ENCODE data around the gene SMIM7. TPM values are rescaled to one million over a fixed set of nuclear protein-coding genes. Genes with fewer than 3 reads are reported as not detected.
A peak's percentile ranks its signal among the peaks of the same experiment; 100 is the strongest.
"Not testable (repeated sequence)": the region's sequence is repeated elsewhere in the genome, so short reads cannot be mapped to it uniquely, and the experiment has no call there.

The SMIM7 gene
- total RNA-seq, 1 donor from 2014 or later: 60.3 TPM

DNA sequence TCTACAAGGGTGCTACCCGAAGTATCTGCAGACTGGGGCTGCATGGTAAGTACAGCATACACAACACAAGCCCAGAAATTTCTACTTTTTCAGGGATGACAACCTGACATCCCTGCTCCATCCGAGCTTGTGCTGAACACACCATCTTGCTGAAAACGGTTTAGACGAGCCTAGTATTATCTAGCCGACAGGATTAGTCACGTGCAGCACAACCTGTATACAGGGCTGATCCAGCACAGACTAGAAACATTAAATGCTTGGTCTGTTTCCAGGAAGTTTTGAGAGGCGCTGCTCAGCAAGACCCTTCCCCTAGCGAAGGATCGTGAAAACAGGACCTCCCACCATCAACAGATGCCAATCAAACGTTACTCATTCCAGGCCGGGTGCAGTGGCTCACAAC lies 4.2 kb downstream of the SMIM7 start:
- DNase-seq (ENCODE audit: low read depth): no peak

DNA sequence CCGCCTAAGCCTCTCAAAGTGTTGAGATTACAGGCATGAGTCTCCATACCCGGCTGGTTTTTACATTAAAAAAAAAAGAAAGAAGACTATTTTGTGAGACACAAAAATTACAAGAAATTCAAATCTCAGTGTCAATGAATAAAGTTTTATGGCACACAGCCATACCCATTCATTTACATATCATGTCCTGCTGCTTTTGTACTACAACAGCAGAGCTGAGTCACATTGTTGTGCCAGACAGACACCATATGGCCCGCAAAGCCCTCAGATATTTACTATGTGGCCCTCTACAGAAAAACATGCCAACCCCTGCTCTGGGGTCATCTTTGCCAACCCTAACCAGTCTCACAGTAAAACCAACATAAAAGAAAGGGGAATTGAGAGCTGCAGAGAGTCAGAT lies 5.3 kb downstream of the SMIM7 start:
- no peak for DNase-seq (ENCODE audit: low read depth)

DNA sequence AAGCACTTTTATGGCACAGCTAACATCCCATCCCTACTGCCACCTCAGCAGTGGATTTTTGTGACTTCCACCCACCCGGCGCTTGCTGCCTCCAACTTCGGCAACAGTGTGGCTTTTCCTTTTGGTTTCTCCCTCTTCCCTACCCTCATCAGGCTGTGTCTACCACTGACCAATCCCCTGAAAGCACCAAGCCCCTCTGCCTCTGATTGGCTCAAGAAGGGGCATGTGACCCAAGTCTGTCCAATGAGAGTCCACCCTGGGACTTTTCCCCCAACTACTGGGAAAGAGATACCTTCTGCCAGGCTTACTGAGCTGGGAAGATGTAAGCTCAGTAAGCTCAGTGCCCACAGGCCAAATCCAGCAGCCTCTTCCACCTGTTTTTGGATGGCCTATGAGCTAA lies 5.8 kb downstream of the SMIM7 start:
- DNase-seq (ENCODE audit: low read depth): no peak

DNA sequence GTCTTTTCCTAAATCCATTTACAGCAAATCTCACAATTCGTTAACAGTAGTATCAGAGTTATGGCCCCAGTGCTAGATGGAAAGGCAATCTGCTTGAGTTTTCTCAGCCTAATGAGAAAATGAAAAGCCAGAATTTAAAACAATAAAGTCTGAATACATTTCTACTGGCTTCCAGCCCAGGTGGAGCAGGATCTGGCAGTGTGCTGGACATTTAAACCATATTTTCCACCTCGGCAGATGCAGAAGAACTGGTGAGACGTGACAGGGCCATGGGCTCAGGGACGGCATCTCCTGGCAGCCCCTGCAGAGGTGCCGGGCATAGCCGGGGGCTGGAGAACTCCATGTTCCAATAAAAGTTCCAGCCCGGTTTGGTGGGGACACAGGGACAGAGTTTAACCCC lies 7.1 kb downstream of the SMIM7 start:
- no peak for DNase-seq (ENCODE audit: low read depth)

DNA sequence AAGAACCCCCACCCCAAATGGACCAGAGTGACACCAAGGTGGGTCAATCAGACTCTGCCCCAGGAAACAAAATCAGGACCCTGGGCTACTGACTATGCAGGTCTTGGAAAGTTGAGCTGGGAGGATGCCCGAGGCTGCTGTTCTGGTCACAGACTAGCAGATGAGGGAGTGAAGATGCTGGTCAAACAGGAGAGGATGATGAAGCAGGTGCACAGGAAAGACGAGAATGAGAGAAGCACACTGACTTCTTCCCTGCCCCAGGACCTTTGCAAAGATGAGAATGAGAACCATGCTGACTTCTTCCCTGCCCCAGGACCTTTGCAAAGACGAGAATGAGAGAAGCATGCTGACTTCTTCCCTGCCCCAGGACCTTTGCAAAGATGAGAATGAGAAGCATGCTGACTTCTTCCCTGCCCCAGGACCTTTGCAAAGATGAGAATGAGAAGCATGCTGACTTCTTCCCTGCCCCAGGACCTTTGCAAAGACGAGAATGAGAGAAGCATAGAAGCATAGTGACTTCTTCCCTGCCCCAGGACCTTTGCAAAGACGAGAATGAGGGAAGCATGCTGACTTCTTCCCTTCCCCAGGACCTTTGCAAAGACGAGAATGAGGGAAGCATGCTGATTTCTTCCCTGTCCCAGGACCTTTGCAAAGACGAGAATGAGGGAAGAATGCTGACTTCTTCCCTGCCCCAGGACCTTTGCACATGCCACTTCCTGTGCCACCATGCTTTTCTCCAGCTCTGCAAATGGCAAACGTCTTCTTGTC lies 8.3 kb downstream of the SMIM7 start:
- not testable (repeated sequence) for DNase-seq (ENCODE audit: low read depth)

DNA sequence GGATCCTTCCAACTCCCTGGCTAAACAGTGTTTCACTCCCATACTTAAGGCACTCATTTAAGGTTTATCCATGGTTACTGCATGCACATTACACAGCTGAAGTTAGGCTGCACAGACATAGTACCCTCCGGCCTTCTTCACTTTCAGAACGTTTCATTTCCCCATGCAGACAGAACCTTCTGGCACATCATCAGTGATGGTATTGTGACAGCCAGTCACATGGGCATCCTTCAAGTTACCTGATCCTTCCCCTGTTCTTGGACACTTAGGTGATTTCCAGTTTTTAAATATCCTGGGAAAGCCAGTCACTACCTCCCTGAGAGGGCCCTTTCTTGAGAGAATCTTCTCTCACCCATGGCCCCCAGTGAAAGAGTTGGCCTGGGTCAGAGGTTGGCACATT lies 9.1 kb downstream of the SMIM7 start:
- no peak for DNase-seq (ENCODE audit: low read depth)

DNA sequence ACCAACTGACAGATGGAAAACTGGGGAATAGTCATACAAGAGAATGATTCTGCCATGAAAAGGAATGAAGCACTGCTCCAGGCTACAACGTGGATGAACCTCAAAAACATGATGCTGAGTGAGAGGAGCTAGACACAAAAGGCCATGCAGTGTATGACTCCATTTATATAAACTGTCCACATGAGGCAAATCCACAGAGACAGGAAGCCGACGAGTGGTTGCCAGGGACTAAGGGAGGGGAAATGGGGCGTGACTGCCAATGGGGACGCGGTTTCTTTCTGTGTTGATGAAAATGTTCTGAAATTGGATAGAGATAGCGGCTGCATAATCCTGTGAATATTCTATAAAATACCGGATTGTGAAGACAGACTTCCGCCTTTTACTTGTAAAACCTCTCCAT lies 10.2 kb downstream of the SMIM7 start:
- no peak for DNase-seq (ENCODE audit: low read depth)

DNA sequence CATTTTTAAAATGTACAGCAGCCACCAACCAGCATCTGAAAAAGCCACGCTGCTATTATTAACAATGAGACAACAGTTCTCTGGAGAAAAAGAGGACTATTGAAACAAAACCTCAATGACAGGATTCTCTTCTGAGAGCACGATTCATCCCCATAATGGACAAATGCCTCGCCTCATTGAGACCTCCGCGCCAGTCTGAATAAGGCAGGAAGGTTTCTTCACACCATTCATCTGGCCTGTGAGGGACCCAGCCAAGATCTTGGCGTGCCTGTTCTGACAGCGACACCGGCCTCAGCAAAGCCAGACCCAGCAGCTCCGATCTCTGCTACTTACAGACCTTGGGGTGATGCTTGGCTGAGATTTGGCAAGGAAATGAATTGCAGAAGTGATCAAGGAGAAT lies 14.8 kb downstream of the SMIM7 start:
- DNase-seq (ENCODE audit: low read depth): peak; percentile 33

DNA sequence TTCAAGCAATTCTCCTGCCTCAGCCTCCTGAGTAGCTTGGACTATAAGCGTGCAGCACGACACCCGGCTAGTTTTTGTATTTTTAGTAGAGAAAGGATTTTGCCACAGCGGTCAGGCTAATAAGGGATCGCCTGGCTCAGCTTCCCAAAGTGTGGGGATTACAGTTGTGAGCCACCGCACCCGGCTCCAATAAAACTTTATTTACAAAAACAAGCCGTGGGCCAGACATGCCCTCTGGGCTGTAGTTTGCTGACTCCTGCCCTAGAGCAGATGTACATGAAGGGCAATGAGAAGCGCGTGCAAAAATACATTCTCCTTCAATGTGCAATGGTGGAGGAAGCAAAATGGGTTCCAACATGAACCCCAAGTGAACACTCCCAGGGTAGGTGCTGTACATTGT lies 18.2 kb downstream of the SMIM7 start:
- DNase-seq (ENCODE audit: low read depth): no peak

DNA sequence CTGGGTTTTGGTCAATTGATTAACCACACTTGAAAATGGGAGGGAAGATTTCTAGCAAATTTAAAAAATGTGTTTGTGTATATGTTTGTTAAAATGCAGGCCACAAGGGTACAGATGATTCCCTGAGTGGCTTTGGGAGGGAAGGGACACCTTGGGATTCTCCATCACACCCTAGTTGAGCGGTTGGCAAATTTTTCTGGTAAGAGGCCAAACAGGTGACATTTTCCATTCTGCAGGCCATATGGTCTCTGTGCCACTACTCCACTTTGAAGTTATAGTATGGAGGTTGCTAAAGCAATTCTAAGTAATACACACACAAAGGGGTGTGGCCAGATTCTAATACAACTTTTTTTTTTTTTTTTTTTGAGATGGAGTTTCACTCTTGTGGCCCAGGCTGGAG lies 19.0 kb downstream of the SMIM7 start:
- DNase-seq (ENCODE audit: low read depth): no peak

DNA sequence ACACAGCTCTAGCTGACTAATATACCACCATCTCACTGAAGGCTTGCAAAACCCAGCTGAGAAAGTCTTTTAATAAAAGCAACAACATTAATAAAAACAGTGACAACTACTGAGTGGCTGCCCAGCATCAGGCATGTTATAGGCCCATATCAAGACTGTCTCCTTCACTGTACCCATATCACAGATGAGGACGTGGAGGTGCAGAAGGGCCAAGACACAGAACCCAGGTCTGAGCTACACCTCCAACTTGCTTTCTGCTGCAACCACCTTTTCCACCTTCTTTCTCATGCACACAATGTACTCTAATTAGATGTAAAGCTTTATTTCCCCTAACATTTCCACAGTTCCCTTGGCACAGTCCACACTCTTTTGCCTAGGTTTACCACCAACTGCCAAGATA lies 21.3 kb downstream of the SMIM7 start:
- DNase-seq (ENCODE audit: low read depth): no peak

DNA sequence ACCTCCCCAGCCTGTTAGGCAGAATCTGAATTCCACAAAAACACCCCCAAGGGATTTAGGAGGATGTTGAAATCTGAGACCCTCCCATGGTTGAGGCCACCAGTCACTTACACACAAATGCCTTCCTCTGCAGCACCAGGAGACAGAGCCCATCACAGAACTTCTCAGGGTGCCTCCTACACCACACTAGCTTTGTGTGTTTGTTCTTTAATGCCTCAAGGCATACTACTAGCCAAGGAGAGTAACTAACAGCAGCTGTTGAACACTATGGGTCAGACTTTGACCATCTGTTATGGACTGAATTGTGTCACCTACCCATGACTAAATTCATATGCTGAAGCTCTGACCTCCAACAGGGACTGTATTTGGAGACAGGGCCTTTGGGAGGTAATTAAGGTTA lies 22.4 kb downstream of the SMIM7 start:
- peak; percentile 82 for DNase-seq (ENCODE audit: low read depth)

DNA sequence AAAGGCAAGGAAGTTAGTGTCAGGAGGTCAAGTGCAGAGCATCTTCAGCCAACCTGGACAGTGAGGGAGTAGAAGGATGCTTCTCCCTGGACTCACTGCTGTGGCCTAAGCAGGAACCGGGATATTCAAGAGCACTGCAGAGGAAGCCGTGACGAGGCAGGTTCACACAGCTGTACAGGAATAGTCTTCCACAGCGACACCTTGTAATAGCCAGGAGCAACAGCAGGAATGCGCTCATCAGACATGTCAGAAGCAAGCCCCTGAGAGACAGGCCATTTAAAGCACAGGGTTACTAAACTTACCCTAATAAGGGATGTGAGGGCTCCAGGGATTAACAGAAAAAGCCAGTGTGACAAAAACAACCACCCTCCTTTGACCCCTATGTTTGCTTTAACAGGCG lies 28.5 kb downstream of the SMIM7 start:
- DNase-seq (ENCODE audit: low read depth): no peak

DNA sequence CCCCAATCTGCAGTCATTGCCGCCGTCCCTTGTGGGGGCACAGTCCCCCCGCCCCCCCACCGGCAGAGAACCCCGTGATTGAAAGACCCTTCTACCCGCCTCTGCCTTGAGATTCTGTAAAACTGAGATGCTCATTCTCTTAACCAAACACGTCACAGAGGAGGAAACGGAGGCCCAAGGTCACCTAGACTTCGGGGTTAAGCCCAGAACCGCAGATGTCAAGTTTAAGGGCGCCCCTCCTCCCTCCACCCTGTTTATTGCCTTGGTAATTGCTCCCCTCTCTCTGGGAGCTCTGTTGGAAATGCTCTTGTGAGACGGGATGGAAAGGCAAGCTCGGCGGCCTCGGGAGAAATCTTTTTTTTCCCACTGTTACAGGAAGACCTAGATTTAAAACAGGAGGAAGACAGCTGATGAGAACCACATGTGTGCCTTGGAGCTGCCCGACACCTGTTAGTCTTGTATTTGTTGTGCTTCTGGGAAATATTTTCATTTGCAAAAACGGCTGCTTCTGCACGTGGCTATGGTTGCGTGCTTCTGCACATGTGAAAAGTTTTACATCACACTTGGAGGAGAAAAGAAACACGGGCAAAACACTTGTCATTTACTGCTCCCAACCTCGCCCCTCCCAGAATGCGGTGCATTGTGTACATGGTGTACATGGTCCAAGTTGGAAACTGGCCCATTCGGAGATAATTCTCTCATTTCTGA lies 30.8 kb downstream of the SMIM7 start:
- peak; percentile 93 for DNase-seq (ENCODE audit: low read depth)

DNA sequence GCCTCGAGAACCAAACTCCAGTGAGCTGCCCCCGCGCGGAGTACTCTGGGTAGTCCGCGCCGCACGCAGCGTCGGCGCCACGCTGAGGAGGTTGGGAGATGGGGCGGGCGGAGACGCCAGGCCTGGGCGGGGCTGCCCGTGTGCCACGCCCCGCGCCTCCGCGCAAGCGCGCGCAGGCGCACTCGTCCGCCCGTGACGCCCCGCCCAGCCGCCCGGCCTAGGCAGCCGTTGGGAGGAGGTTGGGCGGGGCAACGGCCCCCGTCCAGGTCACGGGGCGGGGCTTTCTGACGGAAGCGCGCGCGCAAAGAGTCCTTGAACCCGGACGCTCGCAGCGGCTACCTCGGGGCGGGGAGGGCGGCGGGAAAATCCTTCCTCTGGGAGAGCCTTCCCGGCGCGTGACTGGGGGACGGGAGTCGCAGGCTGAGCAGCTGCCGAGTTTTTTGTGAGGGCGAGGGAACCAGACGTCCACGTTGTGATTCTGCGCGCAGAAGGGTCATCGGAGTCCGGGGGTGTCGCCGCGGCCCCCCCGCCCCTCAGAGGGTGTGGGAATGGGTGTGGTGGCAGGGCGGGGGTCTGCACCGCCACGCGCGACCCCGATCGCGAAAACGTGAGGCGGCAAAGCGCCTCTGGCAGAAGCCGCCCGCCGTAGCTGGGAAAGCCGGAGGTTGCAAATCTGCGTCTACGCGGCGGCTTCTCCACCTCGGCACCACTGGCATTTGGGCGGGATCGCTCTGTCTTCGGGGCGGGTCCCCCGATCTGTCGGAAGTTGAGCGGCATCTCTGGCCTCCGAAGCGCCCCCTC lies 31.6 kb downstream of the SMIM7 start, which contains the start of gene MED26:
MED26 (minus strand) TSS at position 22 of the 801 bp plus-strand sequence. CDS start 261 bp downstream, outside the sequence.
- DNase-seq (ENCODE audit: low read depth): peak; percentile 96

DNA sequence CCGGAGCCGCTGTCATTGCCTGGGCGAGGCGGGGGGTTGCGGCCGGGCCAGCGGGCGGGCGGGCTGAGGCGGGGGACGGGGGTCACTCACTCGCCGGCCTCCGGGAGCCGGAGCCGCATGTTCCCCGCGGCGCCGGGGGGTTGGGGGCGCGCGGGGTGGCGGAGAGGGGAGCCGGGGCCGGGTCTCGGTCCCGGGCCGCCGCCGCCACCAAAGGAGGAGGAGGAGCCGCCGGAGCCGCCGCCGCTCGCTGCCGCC lies 32.1 kb downstream of the SMIM7 start:
- no peak for DNase-seq (ENCODE audit: low read depth)

DNA sequence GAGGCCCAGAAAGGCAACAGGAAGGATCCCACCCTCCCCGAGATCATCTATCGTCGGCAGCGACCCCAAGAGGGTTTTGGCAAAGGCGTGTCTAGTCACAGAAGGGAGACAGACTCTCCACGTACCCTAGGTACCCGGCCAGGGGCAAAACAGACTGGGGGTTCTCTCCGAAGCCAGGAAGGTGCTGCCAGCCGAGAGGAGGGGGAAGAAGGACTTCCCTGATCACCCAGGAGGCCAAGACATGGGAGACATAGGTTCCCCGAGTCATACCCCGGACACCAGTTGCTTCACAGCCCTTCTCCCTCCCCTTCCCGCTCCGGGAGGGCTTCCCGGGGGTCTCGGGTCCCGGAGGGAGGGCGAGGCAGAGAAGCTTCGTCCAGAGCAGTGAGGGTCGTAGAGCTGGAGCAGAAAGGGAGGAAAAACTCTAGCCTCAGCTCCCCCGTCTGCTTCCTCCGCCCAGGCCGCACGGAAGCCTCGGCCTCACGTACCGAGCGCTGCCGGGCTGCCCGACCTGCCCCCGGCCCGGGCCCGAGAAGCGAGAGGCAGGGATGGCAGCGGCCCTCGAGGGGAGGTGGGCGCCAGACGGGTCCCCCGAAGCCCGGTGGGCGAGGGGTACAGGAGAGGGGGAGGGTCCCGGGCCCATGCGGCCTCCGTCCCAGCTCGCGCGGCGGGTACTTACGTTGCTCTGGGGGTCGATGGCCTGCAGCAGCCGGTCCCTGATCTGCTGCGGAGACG lies 32.6 kb downstream of the SMIM7 start:
- DNase-seq (ENCODE audit: low read depth): no peak

DNA sequence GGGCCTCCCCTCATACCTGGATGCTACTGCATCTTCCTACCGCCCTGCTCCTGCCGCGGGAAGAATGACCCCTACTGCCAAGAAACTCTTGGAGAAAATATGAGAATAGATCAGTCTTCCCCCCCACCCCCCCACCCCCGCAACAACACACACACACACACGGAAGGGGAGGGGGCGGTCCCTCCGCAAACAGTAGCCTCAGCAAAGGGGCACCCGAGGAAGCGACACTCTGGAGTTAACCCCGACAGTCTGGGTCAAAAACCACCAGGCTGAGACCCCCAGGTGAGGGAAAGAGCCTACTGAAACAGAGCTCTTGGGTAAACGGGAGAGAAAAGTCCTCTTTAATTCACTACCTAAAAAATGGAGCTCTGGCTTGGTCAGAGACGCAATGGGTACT lies 33.1 kb downstream of the SMIM7 start:
- DNase-seq (ENCODE audit: low read depth): no peak

DNA sequence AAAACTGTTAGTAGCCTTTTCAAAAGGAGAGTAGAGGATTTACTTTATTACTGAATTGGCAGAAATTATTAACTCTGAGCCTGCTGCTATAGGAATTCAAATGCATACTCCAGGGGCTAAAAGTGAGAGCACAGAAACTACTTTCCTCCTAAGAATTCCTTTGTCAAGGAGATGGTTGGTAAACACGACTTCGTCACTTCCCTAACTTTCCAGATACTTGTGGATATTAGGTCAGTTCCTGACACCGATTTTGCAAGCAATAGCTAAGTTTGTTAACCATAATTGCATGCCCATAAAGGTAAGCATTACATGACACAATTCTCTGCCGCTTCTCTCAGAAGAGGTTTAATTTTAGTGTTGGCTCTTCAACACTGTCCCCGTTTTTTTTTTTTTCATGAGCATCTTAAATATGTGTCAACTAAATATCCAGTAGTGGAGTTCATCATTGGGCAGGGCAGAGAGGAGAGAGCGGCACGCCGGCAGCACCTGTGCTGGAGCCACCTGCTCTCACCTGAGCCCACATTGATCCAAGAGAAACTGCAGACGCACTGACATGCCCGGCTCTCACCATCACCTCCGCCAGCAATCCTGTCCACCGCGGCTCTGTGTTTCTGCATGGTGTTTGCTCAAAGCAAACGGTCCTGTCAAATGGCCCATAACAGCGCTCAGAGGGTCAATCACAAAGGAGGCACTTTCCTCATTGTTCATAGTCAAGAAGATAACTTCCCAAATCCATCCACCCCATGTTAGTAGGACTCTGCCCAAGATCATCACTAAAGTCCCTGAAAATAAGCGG lies 34.6 kb downstream of the SMIM7 start:
- DNase-seq (ENCODE audit: low read depth): no peak

DNA sequence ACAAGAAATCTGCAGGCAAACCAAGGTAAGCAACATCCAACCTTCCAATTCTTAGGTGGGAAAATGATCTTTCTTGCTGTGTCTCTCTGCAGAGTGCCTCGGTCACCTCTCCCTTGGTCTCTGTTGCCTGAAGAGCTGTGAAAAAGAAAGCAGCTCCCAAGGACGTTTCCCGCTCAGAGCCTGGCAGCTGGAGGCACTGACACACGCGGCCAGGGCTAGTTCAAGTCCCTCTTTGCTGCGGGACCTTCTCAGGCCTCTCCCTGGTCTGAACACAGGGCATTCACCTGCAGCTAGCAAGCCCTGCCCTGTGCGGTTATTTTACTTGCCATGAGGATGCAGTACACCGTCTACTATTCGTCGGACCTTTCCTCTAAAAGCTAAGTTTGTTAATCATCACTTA lies 35.7 kb downstream of the SMIM7 start:
- DNase-seq (ENCODE audit: low read depth): no peak

DNA sequence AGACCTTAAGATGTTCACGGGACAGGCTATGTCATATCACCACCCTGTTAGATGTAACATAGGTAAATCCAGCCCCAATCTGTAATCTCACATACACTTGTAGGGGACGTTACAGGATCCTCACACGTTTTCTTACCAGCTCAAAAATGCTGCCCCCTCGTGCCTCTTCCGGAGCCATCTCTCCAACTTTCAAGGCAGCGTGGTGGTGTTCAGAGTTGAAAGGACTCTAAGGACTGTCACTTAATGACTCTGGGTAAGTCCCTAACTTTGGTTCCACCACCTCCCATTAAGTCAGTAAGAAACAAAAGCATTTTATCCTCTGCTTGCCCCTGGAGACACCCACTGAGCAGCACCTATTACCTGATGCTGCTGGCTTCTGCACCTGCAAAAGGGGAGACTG lies 36.4 kb downstream of the SMIM7 start:
- no peak for DNase-seq (ENCODE audit: low read depth)

Data from myocyte (in vitro differentiated cells).